ENCODE measurements around the gene SCN2A. TPM values are rescaled to one million over a fixed set of nuclear protein-coding genes. Genes with fewer than 3 reads are reported as not detected.

The SCN2A gene
- total and polyA plus RNA-seq, 2 of the 4 experiments (the other 2 are of a cell fraction) = 0.24 to 0.54 TPM

DNA sequence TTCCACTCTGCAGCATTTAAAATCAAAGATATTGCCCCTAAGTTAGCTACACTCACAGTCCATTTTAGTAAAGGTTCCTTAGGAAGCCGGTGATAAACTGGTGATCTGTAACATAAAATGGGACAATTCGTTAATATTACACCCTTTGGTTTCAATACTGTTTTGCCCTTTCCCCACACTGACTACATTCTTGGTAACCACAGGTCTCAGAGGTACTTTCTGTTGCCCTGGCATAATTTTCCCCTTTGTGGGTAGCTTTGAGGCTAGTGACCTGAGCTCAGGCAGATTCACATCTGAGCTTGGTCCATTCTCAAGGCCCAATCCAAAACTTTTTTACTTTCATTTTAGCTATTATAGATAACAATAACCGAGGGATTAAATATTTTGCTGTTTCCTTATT, 197.3 kb downstream of the SCN2A start:
- dilution Hi-C loops (cut with HindIII; ENCODE audit: low sequenced_read_pairs, unreplicated experiment) = no loop called here
- H2BK15ac ChIP-seq (ENCODE audit: low read depth, low read length) = no peak overlapping the region
- no peaks in the 10 kb centered on the region for H4K20me1 ChIP-seq (ENCODE audit: insufficient read depth, low read length)
- H3K56ac ChIP-seq (ENCODE audit: extremely low read depth, insufficient read depth, low read length) = no peak overlapping the region
- no peak overlapping the region for H2BK20ac ChIP-seq (ENCODE audit: low read depth, low read length)
- no peak for ATAC-seq (ENCODE audit: low read depth)
- no peaks in the 10 kb centered on the region for H3K27me3 ChIP-seq (ENCODE audit: control insufficient read depth, insufficient read depth, low read length)
- no peak overlapping the region for H3K4ac ChIP-seq (ENCODE audit: low read depth, low read length)
- no peak overlapping the region for H3K9ac ChIP-seq (ENCODE audit: low read depth, low read length)
- H2AK5ac ChIP-seq (ENCODE audit: low read depth, low read length) = no peak overlapping the region
- ChIA-PET CTCF (interaction anchor here (0.6 to 1.0 kb wide), 3 partner anchors 14 to 428 kb away, joined by 3 to 5 read pairs (median 4); no protein-coding TSS in a partner anchor), POLR2A (ENCODE audit: unreplicated experiment) (no interaction called here)
- H3K23ac ChIP-seq (ENCODE audit: low read depth, low read length) = no peak overlapping the region
- intact Hi-C loops (cut with micrococcal nuclease) = no loop called here
- H2BK120ac ChIP-seq (ENCODE audit: low read depth, low read length) = no peak overlapping the region
- no CpG with 5 or more reads among the region's 3 CpGs for WGBS, 2 experiments (ENCODE audit: extremely low coverage in 2 of 2, insufficient read length in 1 of 2)
- no peak overlapping the region for H4K91ac ChIP-seq (ENCODE audit: insufficient read depth, low read depth, low read length)
- no peak overlapping the region for H3K4me3 ChIP-seq (ENCODE audit: insufficient read depth, low read depth, low read length)
- no peak overlapping the region for H3K14ac ChIP-seq (replicated peaks; ENCODE audit: low read depth, low read length)
- no peak overlapping the region for H4K8ac ChIP-seq (ENCODE audit: low read depth in 2 of 2, low read length in 2 of 2)
- H3K9me3 ChIP-seq (ENCODE audit: control insufficient read depth, insufficient read depth, low read length) = no peaks in the 10 kb centered on the region
- H3K4me1 ChIP-seq (ENCODE audit: control insufficient read depth, insufficient read depth, low read length) = no peaks in the 10 kb centered on the region
- H2AFZ ChIP-seq (replicated peaks; ENCODE audit: low read length, poor library complexity) = no peak overlapping the region
- no TSS peak for BruUV-seq (replicated peaks)
- H3K27ac ChIP-seq (ENCODE audit: insufficient read depth, low read length) = no peak overlapping the region
- TF ChIP-seq MXI1 (IDR thresholded peaks at IDR 0.05; ENCODE audit: borderline replicate concordance, low read depth, low read length) = no peak
- no peak for TF ChIP-seq MAFK (IDR thresholded peaks at IDR 0.05; ENCODE audit: low read depth, low read length)
- TF ChIP-seq SMC3 (IDR thresholded peaks at IDR 0.05; ENCODE audit: low read depth, low read length) = no peak
- no peak for TF ChIP-seq MAZ (IDR thresholded peaks at IDR 0.05; ENCODE audit: borderline replicate concordance, low read depth, low read length)
- TF ChIP-seq NFE2L2 (IDR thresholded peaks at IDR 0.05; ENCODE audit: low read depth, low read length) = no peak
- TF ChIP-seq BHLHE40 (IDR thresholded peaks at IDR 0.05; ENCODE audit: low read depth, low read length) = no peak
- no peak for TF ChIP-seq POLR2A (IDR thresholded peaks at IDR 0.05; ENCODE audit: low read depth, low read length)
- no peak for TF ChIP-seq FOS (IDR thresholded peaks at IDR 0.05; ENCODE audit: low read depth, low read length)
- TF ChIP-seq CEBPB (IDR thresholded peaks at IDR 0.05; ENCODE audit: low read depth, low read length) = no peak
- no peak for TF ChIP-seq RCOR1 (IDR thresholded peaks at IDR 0.05; ENCODE audit: insufficient replicate concordance, low read length)
- TF ChIP-seq, protein P1, sequence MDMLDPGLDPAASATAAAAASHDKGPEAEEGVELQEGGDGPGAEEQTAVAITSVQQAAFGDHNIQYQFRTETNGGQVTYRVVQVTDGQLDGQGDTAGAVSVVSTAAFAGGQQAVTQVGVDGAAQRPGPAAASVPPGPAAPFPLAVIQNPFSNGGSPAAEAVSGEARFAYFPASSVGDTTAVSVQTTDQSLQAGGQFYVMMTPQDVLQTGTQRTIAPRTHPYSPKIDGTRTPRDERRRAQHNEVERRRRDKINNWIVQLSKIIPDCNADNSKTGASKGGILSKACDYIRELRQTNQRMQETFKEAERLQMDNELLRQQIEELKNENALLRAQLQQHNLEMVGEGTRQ (IDR thresholded peaks at IDR 0.05; ENCODE audit: low read depth, low read length) = no peak
- TF ChIP-seq RFX5 (IDR thresholded peaks at IDR 0.05; ENCODE audit: low read depth, low read length) = no peak
- TF ChIP-seq, protein P2, sequence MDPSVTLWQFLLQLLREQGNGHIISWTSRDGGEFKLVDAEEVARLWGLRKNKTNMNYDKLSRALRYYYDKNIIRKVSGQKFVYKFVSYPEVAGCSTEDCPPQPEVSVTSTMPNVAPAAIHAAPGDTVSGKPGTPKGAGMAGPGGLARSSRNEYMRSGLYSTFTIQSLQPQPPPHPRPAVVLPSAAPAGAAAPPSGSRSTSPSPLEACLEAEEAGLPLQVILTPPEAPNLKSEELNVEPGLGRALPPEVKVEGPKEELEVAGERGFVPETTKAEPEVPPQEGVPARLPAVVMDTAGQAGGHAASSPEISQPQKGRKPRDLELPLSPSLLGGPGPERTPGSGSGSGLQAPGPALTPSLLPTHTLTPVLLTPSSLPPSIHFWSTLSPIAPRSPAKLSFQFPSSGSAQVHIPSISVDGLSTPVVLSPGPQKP (IDR thresholded peaks at IDR 0.05; ENCODE audit: borderline replicate concordance, low read depth, low read length) = no peak
- TF ChIP-seq CHD1 (IDR thresholded peaks at IDR 0.05; ENCODE audit: low read depth, low read length) = no peak
- TF ChIP-seq, protein P3, sequence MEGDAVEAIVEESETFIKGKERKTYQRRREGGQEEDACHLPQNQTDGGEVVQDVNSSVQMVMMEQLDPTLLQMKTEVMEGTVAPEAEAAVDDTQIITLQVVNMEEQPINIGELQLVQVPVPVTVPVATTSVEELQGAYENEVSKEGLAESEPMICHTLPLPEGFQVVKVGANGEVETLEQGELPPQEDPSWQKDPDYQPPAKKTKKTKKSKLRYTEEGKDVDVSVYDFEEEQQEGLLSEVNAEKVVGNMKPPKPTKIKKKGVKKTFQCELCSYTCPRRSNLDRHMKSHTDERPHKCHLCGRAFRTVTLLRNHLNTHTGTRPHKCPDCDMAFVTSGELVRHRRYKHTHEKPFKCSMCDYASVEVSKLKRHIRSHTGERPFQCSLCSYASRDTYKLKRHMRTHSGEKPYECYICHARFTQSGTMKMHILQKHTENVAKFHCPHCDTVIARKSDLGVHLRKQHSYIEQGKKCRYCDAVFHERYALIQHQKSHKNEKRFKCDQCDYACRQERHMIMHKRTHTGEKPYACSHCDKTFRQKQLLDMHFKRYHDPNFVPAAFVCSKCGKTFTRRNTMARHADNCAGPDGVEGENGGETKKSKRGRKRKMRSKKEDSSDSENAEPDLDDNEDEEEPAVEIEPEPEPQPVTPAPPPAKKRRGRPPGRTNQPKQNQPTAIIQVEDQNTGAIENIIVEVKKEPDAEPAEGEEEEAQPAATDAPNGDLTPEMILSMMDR (conservative IDR thresholded peaks at IDR 0.05; ENCODE audit: low read depth, low read length) = no peak
- no peak for TF ChIP-seq RAD21 (IDR thresholded peaks at IDR 0.05; ENCODE audit: low read length)
- no peaks in the 10 kb centered on the region for H3K79me1 ChIP-seq (ENCODE audit: low read depth in 1 of 2, low read length in 2 of 2)
- no peak overlapping the region for H4K5ac ChIP-seq (ENCODE audit: low read depth, low read length)
- no peak for DNase-seq
- no peaks in the 10 kb centered on the region for H3K9me1 ChIP-seq (ENCODE audit: insufficient read depth, low read length)
- no peak overlapping the region for H2AK9ac ChIP-seq (replicated peaks; ENCODE audit: low read depth, low read length, poor library complexity)
- no peak overlapping the region for H2BK5ac ChIP-seq (ENCODE audit: low read depth, low read length, poor library complexity, severe bottlenecking)
- H3K4me2 ChIP-seq (ENCODE audit: low read depth, low read length) = no peak overlapping the region
- H3K36me3 ChIP-seq (ENCODE audit: control insufficient read depth, insufficient read depth, low read length) = no peaks in the 10 kb centered on the region
- in situ Hi-C loops (cut with MboI; ENCODE audit: low sequenced_read_pairs) = no loop called here
- H3K18ac ChIP-seq (ENCODE audit: low read depth, low read length) = no peak overlapping the region
